Naive thymus-derived CD8-positive, alpha-beta T cell (primary cell): Measurements from ENCODE around the gene PRAMEF11. TPM values are rescaled to one million over a fixed set of nuclear protein-coding genes. Genes with fewer than 3 reads are reported as not detected.
"Not testable (repeated sequence)": the region's sequence is repeated elsewhere in the genome, so short reads cannot be mapped to it uniquely, and the experiment has no call there.

Experiments
- ATAC-seq, 2 donors: fragments of 150-1000 bp; cut with Tn5 transposase in 1 of 2; sonication (Bioruptor Pico), chemical (Tn5 transposase) in 1 of 2; 1 replicate in 1 of 2; 2 replicates in 1 of 2; pipeline ENCODE4 v1.10.0; 2021; ENCODE audit warnings: mild to moderate bottlenecking in 2 of 2, moderate library complexity in 2 of 2
- POLR2A ChIA-PET: fragments of 350-600 bp; sonication (Branson Sonifier 250); formaldehyde crosslinking; loops from one replicate; lab custom pipeline; 2021; ENCODE audit warnings: antibody characterized with exemption; lab: Charles Lee
- DNase-seq, 10 donors: peaks; one replicate each; pipeline versions ENCODE4 v3.0.0 to v3.0.0-alpha.2; 2020 to 2022
- H3K27ac Mint-ChIP-seq, 10 donors: one replicate each; pipeline ENCODE4 v1.8.0; 2020 to 2022; ENCODE audit warnings: mild to moderate bottlenecking in 10 of 10, mixed read lengths in 10 of 10, moderate library complexity in 4 of 10, inconsistent platforms in 1 of 10
- H3K27me3 Mint-ChIP-seq, 5 donors: one replicate each; pipeline ENCODE4 v1.8.0; 2021 to 2022; ENCODE audit warnings: mixed read lengths in 5 of 5
- H3K36me3 Mint-ChIP-seq, 3 donors: one replicate each; pipeline ENCODE4 v1.8.0; 2020 to 2022; ENCODE audit warnings: mixed read lengths in 3 of 3, mild to moderate bottlenecking in 2 of 3, inconsistent platforms in 1 of 3
- H3K4me1 Mint-ChIP-seq, 4 donors: one replicate each; pipeline ENCODE4 v1.8.0; 2021 to 2022; ENCODE audit warnings: mixed read lengths in 4 of 4
- H3K4me3 Mint-ChIP-seq, 10 donors: one replicate each; pipeline ENCODE4 v1.8.0; 2020 to 2022; ENCODE audit warnings: mild to moderate bottlenecking in 10 of 10, mixed read lengths in 10 of 10, moderate library complexity in 6 of 10, inconsistent platforms in 1 of 10
- H3K9me3 Mint-ChIP-seq, 9 donors: one replicate each; pipeline ENCODE4 v1.8.0; 2020 to 2022; ENCODE audit warnings: mixed read lengths in 9 of 9, mild to moderate bottlenecking in 3 of 9, inconsistent platforms in 1 of 9, moderate library complexity in 1 of 9
- polyA plus RNA-seq, 3 donors: library from polyadenylated mRNA; unstranded; fragments of 300-500 nt; fragmentation: Illumina TruSeq; gene quantifications; one replicate each; pipeline ENCODE4 v1.2.3, GENCODE V29; 2021
- total RNA-seq, 8 experiments: library from RNA in 2 of 8; stranded (reverse) in 2 of 8; gene quantifications; one replicate each; pipeline ENCODE4 v1.2.3 and lab custom pipeline; 2021 to 2026

Gene PRAMEF11
- total RNA-seq (not detected), polyA plus RNA-seq (not detected), total RNA-seq (lab: John Stamatoyannopoulos, UW) (0 reads per million in 6 experiments)

GRCh38 chr1:12831310-12831709, at the start of gene PRAMEF11:
PRAMEF11 (minus strand) TSS chr1:12831410; CDS start chr1:12828789, 2,621 bp downstream.
- POLR2A ChIA-PET, DNase-seq, H3K36me3 Mint-ChIP-seq, H3K4me1 Mint-ChIP-seq, ATAC-seq, H3K4me3 Mint-ChIP-seq: not testable (repeated sequence)
- Mint-ChIP-seq H3K27ac (peak within 1 kb of the TSS in 1 of 10 donors; percentile 20), H3K9me3 (peaks cover 0 to 11% (median 4%) of the 10 kb centered on the region in 9 donors), H3K27me3 (peaks cover 9 to 16% (median 11%) of the 10 kb centered on the region in 5 donors)

GRCh38 chr1:12878453-12878852, 47.2 kb upstream of the PRAMEF11 start:
- DNase-seq, H3K9me3 Mint-ChIP-seq, H3K4me1 Mint-ChIP-seq, POLR2A ChIA-PET, H3K27ac Mint-ChIP-seq, ATAC-seq, H3K36me3 Mint-ChIP-seq, H3K4me3 Mint-ChIP-seq, H3K27me3 Mint-ChIP-seq: not testable (repeated sequence)

GRCh38 chr1:12863131-12863880, 32.1 kb upstream of the PRAMEF11 start:
- H3K27ac Mint-ChIP-seq, H3K4me3 Mint-ChIP-seq, DNase-seq, H3K4me1 Mint-ChIP-seq, H3K9me3 Mint-ChIP-seq, H3K36me3 Mint-ChIP-seq, POLR2A ChIA-PET, ATAC-seq: not testable (repeated sequence)
- peaks cover 0 to 13% (median 6%) of the 10 kb centered on the region in 5 donors for H3K27me3 Mint-ChIP-seq

- H3K27ac Mint-ChIP-seq, ATAC-seq, DNase-seq, H3K36me3 Mint-ChIP-seq, H3K4me1 Mint-ChIP-seq, H3K9me3 Mint-ChIP-seq, POLR2A ChIA-PET, H3K4me3 Mint-ChIP-seq: not testable (repeated sequence)
- H3K27me3 Mint-ChIP-seq, result peaks cover 0 to 13% (median 8%) of the 10 kb centered on the region in 5 donors
Observed at GRCh38 chr1:12856786-12857185, 25.6 kb upstream of the PRAMEF11 start, which contains the start of gene PRAMEF2. PRAMEF2 (plus strand) TSS chr1:12857086; CDS start chr1:12859010, 1,924 bp downstream.

- H3K4me3 Mint-ChIP-seq, result no peak overlapping the region
- ATAC-seq (no peak), DNase-seq (no peak)
- no peaks in the 10 kb centered on the region for H3K4me1 Mint-ChIP-seq
- peaks cover 0 to 20% (median 8%) of the 10 kb centered on the region in 5 donors for H3K27me3 Mint-ChIP-seq
- POLR2A ChIA-PET, result no interaction called here
- peaks cover 0 to 34% (median 4%) of the 10 kb centered on the region in 9 donors for H3K9me3 Mint-ChIP-seq
- peaks cover 0 to 4% (median 0%) of the 10 kb centered on the region in 3 donors for H3K36me3 Mint-ChIP-seq
- no peak overlapping the region for H3K27ac Mint-ChIP-seq
Observed at GRCh38 chr1:12851779-12852178, 20.6 kb upstream of the PRAMEF11 start.

- DNase-seq, H3K4me1 Mint-ChIP-seq, POLR2A ChIA-PET, ATAC-seq, H3K4me3 Mint-ChIP-seq, H3K27ac Mint-ChIP-seq: not testable (repeated sequence)
- Mint-ChIP-seq H3K9me3 (peaks cover 0 to 47% (median 4%) of the 10 kb centered on the region in 9 donors), H3K27me3 (peaks cover 0 to 20% (median 6%) of the 10 kb centered on the region in 5 donors), H3K36me3 (peaks cover 0 to 13% (median 0%) of the 10 kb centered on the region in 3 donors)
Observed at GRCh38 chr1:12848620-12849019, 17.4 kb upstream of the PRAMEF11 start, which contains the start of gene HNRNPCL1. HNRNPCL1 (minus strand) TSS chr1:12848720; CDS start chr1:12848289, 431 bp downstream.

- H3K27ac Mint-ChIP-seq, H3K4me3 Mint-ChIP-seq, POLR2A ChIA-PET, H3K36me3 Mint-ChIP-seq, DNase-seq, ATAC-seq, H3K4me1 Mint-ChIP-seq: not testable (repeated sequence)
- Mint-ChIP-seq H3K27me3 (peaks cover 7 to 19% (median 11%) of the 10 kb centered on the region in 5 donors), H3K9me3 (peaks cover 0 to 11% (median 3%) of the 10 kb centered on the region in 9 donors)
Observed at GRCh38 chr1:12833251-12833650, 2.0 kb upstream of the PRAMEF11 start.

- H3K4me1 Mint-ChIP-seq, ATAC-seq, POLR2A ChIA-PET, DNase-seq, H3K9me3 Mint-ChIP-seq, H3K4me3 Mint-ChIP-seq, H3K36me3 Mint-ChIP-seq, H3K27ac Mint-ChIP-seq: not testable (repeated sequence)
- peaks cover 18 to 38% (median 21%) of the 10 kb centered on the region in 5 donors for H3K27me3 Mint-ChIP-seq
Observed at GRCh38 chr1:12819061-12819460, 12.1 kb downstream of the PRAMEF11 start.

- Mint-ChIP-seq H3K4me1 (no peaks in the 10 kb centered on the region), H3K4me3 (no peak overlapping the region), H3K9me3 (peaks cover 0 to 13% (median 3%) of the 10 kb centered on the region in 9 donors), H3K36me3 (peaks cover 0 to 2% (median 0%) of the 10 kb centered on the region in 3 donors), H3K27me3 (peaks cover 14 to 32% (median 26%) of the 10 kb centered on the region in 5 donors), H3K27ac (peak overlapping the region in 1 of 10 donors; percentile 36)
- DNase-seq (no peak), ATAC-seq (no peak)
- POLR2A ChIA-PET, result no interaction called here
Observed at GRCh38 chr1:12811409-12811784, 19.8 kb downstream of the PRAMEF11 start.

- ATAC-seq, result no peak
- DNase-seq, result no peak
- Mint-ChIP-seq H3K4me1 (no peaks in the 10 kb centered on the region), H3K4me3 (no peak overlapping the region), H3K27me3 (peaks cover 16 to 38% (median 28%) of the 10 kb centered on the region in 5 donors), H3K27ac (no peak overlapping the region), H3K9me3 (peaks cover 0 to 18% (median 5%) of the 10 kb centered on the region in 9 donors), H3K36me3 (peaks cover 0 to 8% (median 0%) of the 10 kb centered on the region in 3 donors)
- POLR2A ChIA-PET, result no interaction called here
Observed at GRCh38 chr1:12810691-12811408, 20.4 kb downstream of the PRAMEF11 start.

- Mint-ChIP-seq H3K27ac (no peak overlapping the region), H3K9me3 (peaks cover 0 to 27% (median 11%) of the 10 kb centered on the region in 9 donors), H3K27me3 (peaks cover 18 to 47% (median 28%) of the 10 kb centered on the region in 5 donors), H3K36me3 (peaks cover 0 to 17% (median 2%) of the 10 kb centered on the region in 3 donors), H3K4me3 (no peak overlapping the region), H3K4me1 (no peaks in the 10 kb centered on the region)
- ATAC-seq (no peak), DNase-seq (no peak)
- POLR2A ChIA-PET, result no interaction called here
Observed at GRCh38 chr1:12809933-12810332, 21.3 kb downstream of the PRAMEF11 start.

- Mint-ChIP-seq H3K4me1 (no peaks in the 10 kb centered on the region), H3K27me3 (peaks cover 2 to 13% (median 4%) of the 10 kb centered on the region in 5 donors), H3K4me3 (no peak overlapping the region), H3K36me3 (peaks cover 0 to 4% (median 2%) of the 10 kb centered on the region in 3 donors), H3K27ac (no peak overlapping the region), H3K9me3 (peaks cover 0 to 14% (median 6%) of the 10 kb centered on the region in 9 donors)
- DNase-seq (no peak), ATAC-seq (no peak)
- POLR2A ChIA-PET, result no interaction called here
Observed at GRCh38 chr1:12799730-12800129, 31.5 kb downstream of the PRAMEF11 start.
